Measurements from ENCODE around the gene CLIC5.

The CLIC5 gene

DNA sequence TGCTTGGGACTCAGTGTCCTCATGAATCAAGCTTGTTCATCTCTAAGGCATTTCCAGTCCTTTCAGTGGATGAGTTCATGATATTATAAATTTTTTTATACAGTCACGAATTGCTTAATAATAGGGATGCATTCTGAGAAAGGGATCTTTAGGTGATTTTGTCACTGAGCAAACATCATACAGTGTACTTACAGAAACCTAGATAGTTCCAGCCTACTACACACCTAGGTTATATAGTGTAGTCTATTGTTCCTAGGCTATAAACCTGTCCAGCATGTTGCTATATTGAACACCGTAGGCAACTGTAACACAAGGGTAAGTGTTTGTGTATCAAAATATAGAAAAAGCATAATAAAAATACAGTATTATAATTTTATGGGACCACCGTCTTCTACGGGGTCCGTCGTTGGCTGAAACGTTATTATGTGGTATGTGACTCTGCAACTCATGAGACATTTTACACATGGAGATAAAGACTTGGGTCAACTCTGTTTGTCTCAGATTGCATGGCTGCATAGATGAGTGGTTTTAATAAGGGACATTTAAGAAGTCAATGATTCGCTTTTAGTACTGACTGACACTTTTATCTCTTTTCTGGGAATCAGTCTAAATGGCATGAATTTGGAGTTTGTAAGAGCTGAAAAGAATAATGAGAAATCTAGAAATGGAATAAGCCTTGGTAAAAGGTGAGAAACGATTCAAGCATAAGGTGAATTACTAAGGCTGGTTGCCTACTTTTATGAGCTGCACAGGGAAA lies 33.2 kb downstream of the CLIC5 start:
- no peak for TF ChIP-seq JUND (IDR thresholded peaks at IDR 0.05; ENCODE audit: low read depth)
- in situ Hi-C loops (cut with HindIII; ENCODE audit: low pct_unique_long_range_greater_than_20kb, low sequenced_read_pairs): no loop called here
- no peak for DNase-seq (ENCODE audit: low read depth in 1 of 2, low spot score in 1 of 2)

DNA sequence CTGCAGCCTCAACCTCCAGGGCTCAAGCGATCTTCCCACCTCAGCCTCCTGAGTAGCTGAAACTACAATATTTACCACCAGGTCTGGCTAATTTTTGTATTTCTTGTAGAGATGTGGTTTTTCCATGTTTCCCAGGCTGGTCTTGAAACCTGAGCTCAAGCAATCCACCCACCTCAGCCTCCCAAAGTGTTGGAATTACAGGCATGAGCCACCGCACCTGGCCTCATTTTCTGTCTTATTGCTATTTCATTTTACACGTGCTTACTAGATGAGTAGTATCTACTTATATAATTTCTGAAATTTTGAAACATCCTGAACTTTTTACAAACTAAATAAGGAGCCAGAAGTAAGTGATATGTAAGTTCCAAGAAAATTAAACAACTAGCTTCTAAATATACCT lies 34.6 kb downstream of the CLIC5 start:
- TF ChIP-seq JUND (IDR thresholded peaks at IDR 0.05; ENCODE audit: low read depth): no peak
- DNase-seq (ENCODE audit: low read depth in 1 of 2, low spot score in 1 of 2): no peak
- in situ Hi-C loops (cut with HindIII; ENCODE audit: low pct_unique_long_range_greater_than_20kb, low sequenced_read_pairs): no loop called here

DNA sequence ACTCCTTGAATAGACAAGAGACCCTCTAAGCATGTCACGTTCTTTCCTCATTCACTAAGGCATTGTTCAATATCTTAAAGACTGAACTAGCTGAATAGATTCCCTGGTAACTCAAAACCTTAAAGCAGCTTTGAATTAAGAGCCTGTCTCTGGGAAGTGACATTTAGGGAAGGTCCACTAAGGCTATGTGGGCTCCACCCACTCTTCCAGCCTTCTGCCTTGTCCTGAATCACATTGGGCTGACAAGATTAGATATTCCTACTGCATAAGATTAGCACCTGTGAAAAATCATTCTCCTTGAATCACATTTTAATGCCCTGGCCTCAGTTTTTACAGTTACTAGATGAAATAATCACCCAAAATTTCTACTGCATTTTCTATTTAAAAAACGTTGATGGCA lies 36.3 kb downstream of the CLIC5 start:
- TF ChIP-seq JUND (IDR thresholded peaks at IDR 0.05; ENCODE audit: low read depth): no peak
- no peak for DNase-seq (ENCODE audit: low read depth in 1 of 2, low spot score in 1 of 2)
- in situ Hi-C loops (cut with HindIII; ENCODE audit: low pct_unique_long_range_greater_than_20kb, low sequenced_read_pairs): no loop called here

DNA sequence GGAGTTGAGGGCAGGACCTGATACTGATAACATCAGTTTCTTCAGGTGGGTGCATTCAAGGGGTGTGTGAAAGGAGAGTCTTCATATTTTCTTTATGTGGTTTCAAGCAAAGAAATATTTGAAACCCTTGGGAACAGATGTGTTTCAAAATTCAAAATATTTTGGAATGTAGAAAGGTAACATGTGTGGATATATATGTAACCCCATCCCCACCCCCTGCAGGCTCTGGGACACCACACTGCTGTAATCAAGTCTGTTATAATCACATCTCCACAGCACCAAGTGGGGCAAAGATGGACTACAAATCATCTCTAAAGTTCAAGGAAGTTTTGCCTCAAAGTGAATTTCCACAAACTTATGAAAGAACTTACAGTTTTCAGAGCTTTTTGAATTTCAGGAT lies 41.1 kb downstream of the CLIC5 start:
- TF ChIP-seq JUND (IDR thresholded peaks at IDR 0.05; ENCODE audit: low read depth): no peak
- in situ Hi-C loops (cut with HindIII; ENCODE audit: low pct_unique_long_range_greater_than_20kb, low sequenced_read_pairs): no loop called here
- DNase-seq (ENCODE audit: low read depth in 1 of 2, low spot score in 1 of 2): no peak

DNA sequence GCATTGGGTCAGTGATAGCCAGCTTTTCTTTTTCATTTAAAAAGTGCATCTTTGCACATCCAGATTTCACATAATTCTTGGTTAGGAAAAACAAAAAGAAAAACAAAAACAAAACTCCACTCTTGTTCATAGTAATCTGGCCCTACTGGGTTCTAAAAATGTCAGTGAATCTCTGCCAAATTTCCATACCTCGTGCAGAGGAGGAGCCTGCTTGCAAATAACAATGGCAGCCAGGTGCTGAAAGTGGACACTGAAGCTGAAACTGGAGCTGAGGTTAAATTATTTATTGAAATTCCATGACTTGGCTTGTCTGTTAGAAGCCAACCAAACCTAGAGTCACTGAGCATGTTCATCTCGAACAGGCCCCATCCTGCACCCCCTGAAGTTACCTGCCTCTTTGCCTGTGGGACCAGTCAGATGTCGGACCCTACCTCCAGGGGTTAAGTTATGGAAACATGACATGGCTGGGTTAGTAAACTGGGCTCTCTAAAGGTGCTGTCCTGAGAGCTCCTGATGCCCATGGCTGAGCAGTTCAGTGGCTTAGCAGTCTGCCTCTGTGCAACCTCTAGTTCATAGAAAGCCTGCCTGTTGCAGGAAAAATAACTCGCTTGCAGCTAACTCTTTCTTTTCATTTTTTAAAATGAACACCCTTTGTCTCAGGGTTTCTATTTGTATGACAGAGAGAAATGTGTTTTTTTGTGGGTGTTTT lies 42.7 kb downstream of the CLIC5 start:
- TF ChIP-seq JUND (IDR thresholded peaks at IDR 0.05; ENCODE audit: low read depth): no peak
- no peak for DNase-seq (ENCODE audit: low read depth in 1 of 2, low spot score in 1 of 2)
- in situ Hi-C loops (cut with HindIII; ENCODE audit: low pct_unique_long_range_greater_than_20kb, low sequenced_read_pairs): no loop called here

DNA sequence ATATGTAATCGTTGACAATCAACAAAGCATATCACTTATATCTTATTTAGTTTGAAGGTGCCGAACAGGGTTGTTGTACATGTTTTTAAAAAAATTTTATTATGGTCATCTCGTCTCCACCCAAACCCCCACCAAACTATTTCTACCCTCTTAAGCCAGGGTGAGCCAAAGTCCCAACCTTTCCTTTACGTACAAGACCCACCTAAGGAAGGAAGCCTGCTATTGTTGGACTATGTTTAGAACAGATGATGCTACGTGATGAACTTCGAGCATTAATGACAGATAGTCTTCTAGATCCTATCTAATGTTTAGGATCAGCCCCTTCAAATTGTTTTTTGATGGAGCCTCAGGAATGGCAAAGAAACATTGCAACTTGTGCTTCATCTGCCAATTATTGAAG lies 44.4 kb downstream of the CLIC5 start:
- no peak for DNase-seq (ENCODE audit: low read depth in 1 of 2, low spot score in 1 of 2)
- TF ChIP-seq JUND (IDR thresholded peaks at IDR 0.05; ENCODE audit: low read depth): no peak
- in situ Hi-C loops (cut with HindIII; ENCODE audit: low pct_unique_long_range_greater_than_20kb, low sequenced_read_pairs): no loop called here

DNA sequence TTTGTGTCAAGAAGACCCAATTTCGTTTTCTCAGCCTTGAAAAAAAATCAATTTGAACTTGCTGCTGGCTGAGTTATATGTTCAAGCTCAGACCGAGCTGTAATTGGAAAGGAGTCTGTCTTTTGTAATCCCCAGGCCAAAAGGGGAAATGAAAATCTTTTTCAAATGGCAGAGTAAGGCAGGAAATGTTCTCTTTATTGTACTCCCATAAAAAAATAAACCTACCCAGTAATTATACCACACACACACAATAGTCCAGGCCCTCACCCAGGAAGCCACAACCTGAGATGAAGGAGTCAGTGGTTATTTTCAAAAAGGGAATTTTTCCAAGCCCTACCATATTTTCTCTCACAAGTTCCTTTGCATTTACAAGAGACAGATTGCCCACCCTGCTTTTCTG lies 45.3 kb downstream of the CLIC5 start:
- in situ Hi-C loops (cut with HindIII; ENCODE audit: low pct_unique_long_range_greater_than_20kb, low sequenced_read_pairs): no loop called here
- no peak for DNase-seq (ENCODE audit: low read depth in 1 of 2, low spot score in 1 of 2)
- no peak for TF ChIP-seq JUND (IDR thresholded peaks at IDR 0.05; ENCODE audit: low read depth)

DNA sequence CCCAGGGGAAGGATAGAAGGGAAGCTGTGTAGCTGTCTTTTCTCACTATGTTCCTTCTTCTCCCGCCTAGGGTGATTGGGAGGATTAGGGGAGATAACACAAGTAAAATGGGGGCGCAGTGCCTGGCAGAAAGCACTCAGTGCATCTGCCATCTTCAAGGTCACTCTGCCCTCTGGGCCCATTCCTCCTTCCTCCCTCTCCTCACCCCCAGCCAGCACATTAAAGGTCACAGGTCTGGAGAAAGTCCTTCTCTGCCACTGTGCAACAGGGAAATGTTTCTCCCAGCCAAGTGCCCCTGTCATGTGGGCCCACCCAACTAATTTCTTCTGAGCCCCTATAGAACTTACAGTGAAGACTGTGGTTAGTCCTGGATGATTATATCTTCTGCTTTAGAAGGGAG lies 45.8 kb downstream of the CLIC5 start:
- in situ Hi-C loops (cut with HindIII; ENCODE audit: low pct_unique_long_range_greater_than_20kb, low sequenced_read_pairs): no loop called here
- no peak for DNase-seq (ENCODE audit: low read depth in 1 of 2, low spot score in 1 of 2)
- TF ChIP-seq JUND (IDR thresholded peaks at IDR 0.05; ENCODE audit: low read depth): no peak

DNA sequence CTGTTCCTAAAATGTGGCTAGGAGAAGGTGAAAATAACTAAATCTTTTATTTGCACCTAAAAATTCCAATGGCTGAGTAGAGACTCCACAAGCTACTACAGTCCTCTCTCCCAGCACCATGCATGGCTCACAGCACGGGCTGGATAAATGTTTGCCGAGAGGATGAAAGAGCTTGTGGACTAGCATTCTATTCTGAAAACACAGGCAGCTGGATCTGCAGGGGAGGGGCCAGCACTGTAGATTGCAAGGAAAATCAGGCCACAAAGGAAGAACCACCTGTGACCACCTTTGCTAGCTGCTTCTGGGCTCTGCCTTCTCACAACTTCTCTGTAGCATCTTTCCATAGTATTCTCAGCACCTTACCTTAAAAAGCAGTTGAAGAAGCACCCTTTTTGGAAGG lies 46.6 kb downstream of the CLIC5 start:
- DNase-seq (ENCODE audit: low read depth in 1 of 2, low spot score in 1 of 2): no peak
- TF ChIP-seq JUND (IDR thresholded peaks at IDR 0.05; ENCODE audit: low read depth): no peak
- in situ Hi-C loops (cut with HindIII; ENCODE audit: low pct_unique_long_range_greater_than_20kb, low sequenced_read_pairs): no loop called here

DNA sequence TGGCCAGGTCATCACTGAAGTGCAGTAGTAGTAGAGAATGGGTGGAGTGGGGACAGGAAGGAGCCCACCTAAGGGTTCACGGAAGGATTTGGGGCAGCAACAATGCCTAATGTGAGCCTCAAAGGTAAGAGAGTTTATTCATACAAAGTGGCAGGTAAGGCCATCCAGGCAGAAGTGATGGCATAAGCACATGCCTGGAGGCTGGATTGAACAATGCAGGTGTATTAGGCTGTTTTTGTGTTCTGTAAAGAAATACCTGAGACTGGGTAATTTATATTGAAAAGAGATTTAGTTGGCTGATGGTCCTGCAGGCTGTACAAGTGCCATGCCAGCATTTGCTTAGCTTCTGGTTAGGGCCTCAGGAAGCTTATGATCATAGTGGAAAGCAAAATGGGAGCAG lies 48.3 kb downstream of the CLIC5 start:
- DNase-seq (ENCODE audit: low read depth in 1 of 2, low spot score in 1 of 2): peak in 1 of 2 experiments; percentile 13
- no peak for TF ChIP-seq JUND (IDR thresholded peaks at IDR 0.05; ENCODE audit: low read depth)
- in situ Hi-C loops (cut with HindIII; ENCODE audit: low pct_unique_long_range_greater_than_20kb, low sequenced_read_pairs): no loop called here

DNA sequence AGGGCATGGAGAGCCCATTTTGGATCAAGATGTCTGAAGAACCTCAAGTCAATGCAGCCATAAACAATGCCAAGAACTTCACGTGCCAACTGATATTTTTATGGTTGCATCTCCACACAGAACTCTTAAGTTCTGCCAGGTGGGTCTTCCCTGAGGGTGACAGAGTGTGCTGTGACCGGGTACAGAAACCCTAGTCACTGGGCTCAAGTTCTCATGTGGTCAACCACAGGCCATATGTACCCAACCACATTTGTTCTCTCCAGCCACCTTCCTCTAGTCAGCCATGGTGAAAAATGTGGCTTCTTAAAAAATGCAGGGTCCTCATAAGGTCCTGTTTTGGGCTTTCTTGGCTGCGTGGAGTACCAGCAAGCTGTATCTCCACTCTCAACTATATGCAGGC lies 48.9 kb downstream of the CLIC5 start:
- in situ Hi-C loops (cut with HindIII; ENCODE audit: low pct_unique_long_range_greater_than_20kb, low sequenced_read_pairs): no loop called here
- TF ChIP-seq JUND (IDR thresholded peaks at IDR 0.05; ENCODE audit: low read depth): no peak
- no peak for DNase-seq (ENCODE audit: low read depth in 1 of 2, low spot score in 1 of 2)

DNA sequence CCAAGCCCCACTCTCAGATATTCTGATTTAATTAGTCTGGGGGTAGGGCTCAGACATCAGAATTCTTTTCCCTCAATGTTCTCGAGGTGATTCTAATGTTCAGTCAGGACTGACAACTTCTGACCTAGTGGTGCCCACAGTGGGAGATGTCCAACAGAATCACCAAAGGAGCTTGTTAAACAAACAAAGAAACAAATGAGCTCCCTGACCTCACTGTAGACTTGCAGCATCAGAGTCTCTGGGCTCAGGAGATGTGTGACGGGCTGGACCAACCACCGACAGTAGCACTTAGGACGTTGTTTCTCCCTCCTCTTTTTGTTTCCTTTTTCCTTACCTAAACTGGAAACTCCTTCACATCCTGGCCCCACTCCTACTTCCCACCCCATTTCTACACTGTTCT lies 49.3 kb downstream of the CLIC5 start:
- no peak for TF ChIP-seq JUND (IDR thresholded peaks at IDR 0.05; ENCODE audit: low read depth)
- DNase-seq (ENCODE audit: low read depth in 1 of 2, low spot score in 1 of 2): no peak
- in situ Hi-C loops (cut with HindIII; ENCODE audit: low pct_unique_long_range_greater_than_20kb, low sequenced_read_pairs): no loop called here

DNA sequence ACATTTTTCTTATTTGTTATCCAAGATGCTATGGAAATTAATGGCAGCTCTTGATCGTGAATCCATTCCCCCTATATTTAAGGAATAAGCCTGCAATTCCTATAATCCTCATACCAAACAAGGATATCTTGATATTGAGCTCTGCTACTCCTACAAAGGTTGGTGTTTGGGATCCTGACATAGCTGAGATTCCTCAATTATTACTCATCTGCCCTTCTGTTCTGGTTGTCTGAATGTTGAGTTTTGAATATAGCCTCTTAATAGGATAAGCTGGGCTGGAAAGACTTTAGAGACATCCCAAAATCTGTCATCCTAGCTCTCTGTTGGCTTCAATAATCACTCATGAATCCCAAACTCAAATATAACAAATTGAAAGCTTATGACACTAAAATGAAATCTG lies 49.9 kb downstream of the CLIC5 start:
- DNase-seq (ENCODE audit: low read depth in 1 of 2, low spot score in 1 of 2): peak; percentile 6 to 20
- TF ChIP-seq JUND (IDR thresholded peaks at IDR 0.05; ENCODE audit: low read depth): peak; percentile 40; the same call in 1 of the 2 replicates
- in situ Hi-C loops (cut with HindIII; ENCODE audit: low pct_unique_long_range_greater_than_20kb, low sequenced_read_pairs): no loop called here

All from T47D (cell line).